ENCODE data around the gene HNRNPA1L2.
"Not testable (repeated sequence)": the region's sequence is repeated elsewhere in the genome, so short reads cannot be mapped to it uniquely, and the experiment has no call there.

HNRNPA1L2 gene

GRCh38 chr13:52644108-52644507 lies 1.9 kb downstream of the HNRNPA1L2 start:
- no peak for DNase-seq (ENCODE audit: low read depth, low spot score)

- no peak for DNase-seq (ENCODE audit: low read depth, low spot score)
Observed at GRCh38 chr13:52646967-52647366, 4.7 kb downstream of the HNRNPA1L2 start.

- DNase-seq (ENCODE audit: low read depth, low spot score) = no peak
Observed at GRCh38 chr13:52650731-52651130, 8.5 kb downstream of the HNRNPA1L2 start.

- DNase-seq (ENCODE audit: low read depth, low spot score) = no peak
Observed at GRCh38 chr13:52651897-52652195, 9.6 kb downstream of the HNRNPA1L2 start.

GRCh38 chr13:52652196-52652979 lies 10.2 kb downstream of the HNRNPA1L2 start, which contains the start of gene SUGT1:
Gene SUGT1, plus strand, starts transcription at chr13:52652836. Its CDS starts 85 bp downstream, at chr13:52652921.
- DNase-seq (ENCODE audit: low read depth, low spot score) = peak; percentile 89

GRCh38 chr13:52652980-52653303 lies 10.7 kb downstream of the HNRNPA1L2 start:
- DNase-seq (ENCODE audit: low read depth, low spot score) = no peak

- DNase-seq (ENCODE audit: low read depth, low spot score) = no peak
Observed at GRCh38 chr13:52659340-52659739, 17.1 kb downstream of the HNRNPA1L2 start.

- DNase-seq (ENCODE audit: low read depth, low spot score) = no peak
Observed at GRCh38 chr13:52664272-52664671, 22.0 kb downstream of the HNRNPA1L2 start.

- DNase-seq (ENCODE audit: low read depth, low spot score) = no peak
Observed at GRCh38 chr13:52665325-52665724, 23.1 kb downstream of the HNRNPA1L2 start.

- no peak for DNase-seq (ENCODE audit: low read depth, low spot score)
Observed at GRCh38 chr13:52669677-52670076, 27.4 kb downstream of the HNRNPA1L2 start.

- DNase-seq (ENCODE audit: low read depth, low spot score) = no peak
Observed at GRCh38 chr13:52670726-52671125, 28.5 kb downstream of the HNRNPA1L2 start.

- DNase-seq (ENCODE audit: low read depth, low spot score) = no peak
Observed at GRCh38 chr13:52673465-52673864, 31.2 kb downstream of the HNRNPA1L2 start.

- no peak for DNase-seq (ENCODE audit: low read depth, low spot score)
Observed at GRCh38 chr13:52677823-52678222, 35.6 kb downstream of the HNRNPA1L2 start.

- not testable (repeated sequence) for DNase-seq (ENCODE audit: low read depth, low spot score)
Observed at GRCh38 chr13:52685806-52686205, 43.6 kb downstream of the HNRNPA1L2 start.

- DNase-seq (ENCODE audit: low read depth, low spot score) = no peak
Observed at GRCh38 chr13:52686376-52686775, 44.1 kb downstream of the HNRNPA1L2 start.

All from activated naive CD8-positive, alpha-beta T cell treated with anti-CD3 and anti-CD28 coated beads, Interleukin-2, amount 50 U/mL, for 16 hours (primary cell).